ENCODE measurements around the gene JAKMIP2.

The JAKMIP2 gene

DNA sequence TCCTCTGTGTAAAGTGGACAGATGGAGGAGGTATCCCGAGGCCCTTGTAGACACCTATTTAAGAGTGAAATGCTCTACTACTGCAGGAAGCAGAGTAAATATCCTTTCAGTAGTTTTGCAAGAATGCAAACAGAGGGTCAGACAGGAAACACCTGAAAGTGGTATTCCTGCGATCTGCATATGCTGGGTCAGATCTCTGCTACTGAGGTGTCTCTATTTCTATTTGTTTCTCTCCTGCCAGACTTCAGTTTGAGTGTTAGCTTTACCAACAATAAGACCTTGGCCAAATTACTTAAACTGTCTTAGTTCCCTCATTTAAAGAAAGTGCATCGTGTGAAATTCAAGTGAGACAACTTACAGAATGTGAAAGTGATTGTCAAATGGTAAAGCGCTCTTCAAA, 47.6 kb downstream of the JAKMIP2 start:
- H3K9me2 ChIP-seq (replicated peaks; ENCODE audit: control insufficient read depth, low read length): no peaks in the 10 kb centered on the region
- H3K4me1 ChIP-seq (ENCODE audit: control insufficient read depth, low read length): peaks cover 15% of the 10 kb centered on the region
- no peaks in the 10 kb centered on the region for H3F3A ChIP-seq (ENCODE audit: control insufficient read depth, insufficient read depth)
- peaks cover 2% of the 10 kb centered on the region; the same call in 1 of the 2 replicates for H3K36me3 ChIP-seq (ENCODE audit: control insufficient read depth, low read length)
- no peaks in the 10 kb centered on the region for H3K27me3 ChIP-seq (ENCODE audit: control insufficient read depth, low read length)
- H3K4me2 ChIP-seq (ENCODE audit: low read length): peak overlapping the region; percentile 34
- H3K4me3 ChIP-seq (ENCODE audit: low read length): peak overlapping the region; percentile 0; the same call in 1 of the 2 replicates
- H3K79me2 ChIP-seq (ENCODE audit: control insufficient read depth, low read length): no peaks in the 10 kb centered on the region
- H4K20me1 ChIP-seq (ENCODE audit: control insufficient read depth, insufficient read depth, low read depth, low read length): no peaks in the 10 kb centered on the region
- no peak for TF ChIP-seq EZH2phosphoT487 (IDR thresholded peaks at IDR 0.05; ENCODE audit: borderline replicate concordance, low read length)
- TF ChIP-seq, protein P1, sequence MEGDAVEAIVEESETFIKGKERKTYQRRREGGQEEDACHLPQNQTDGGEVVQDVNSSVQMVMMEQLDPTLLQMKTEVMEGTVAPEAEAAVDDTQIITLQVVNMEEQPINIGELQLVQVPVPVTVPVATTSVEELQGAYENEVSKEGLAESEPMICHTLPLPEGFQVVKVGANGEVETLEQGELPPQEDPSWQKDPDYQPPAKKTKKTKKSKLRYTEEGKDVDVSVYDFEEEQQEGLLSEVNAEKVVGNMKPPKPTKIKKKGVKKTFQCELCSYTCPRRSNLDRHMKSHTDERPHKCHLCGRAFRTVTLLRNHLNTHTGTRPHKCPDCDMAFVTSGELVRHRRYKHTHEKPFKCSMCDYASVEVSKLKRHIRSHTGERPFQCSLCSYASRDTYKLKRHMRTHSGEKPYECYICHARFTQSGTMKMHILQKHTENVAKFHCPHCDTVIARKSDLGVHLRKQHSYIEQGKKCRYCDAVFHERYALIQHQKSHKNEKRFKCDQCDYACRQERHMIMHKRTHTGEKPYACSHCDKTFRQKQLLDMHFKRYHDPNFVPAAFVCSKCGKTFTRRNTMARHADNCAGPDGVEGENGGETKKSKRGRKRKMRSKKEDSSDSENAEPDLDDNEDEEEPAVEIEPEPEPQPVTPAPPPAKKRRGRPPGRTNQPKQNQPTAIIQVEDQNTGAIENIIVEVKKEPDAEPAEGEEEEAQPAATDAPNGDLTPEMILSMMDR (IDR thresholded peaks at IDR 0.05; ENCODE audit: low read depth, low read length, poor library complexity, severe bottlenecking): no peak
- peaks cover 6% of the 10 kb centered on the region; the same call in 1 of the 2 replicates for H3K9me3 ChIP-seq (ENCODE audit: control insufficient read depth, insufficient read depth, low read length)
- H3K27ac ChIP-seq (ENCODE audit: low read depth, low read length): no peak overlapping the region

DNA sequence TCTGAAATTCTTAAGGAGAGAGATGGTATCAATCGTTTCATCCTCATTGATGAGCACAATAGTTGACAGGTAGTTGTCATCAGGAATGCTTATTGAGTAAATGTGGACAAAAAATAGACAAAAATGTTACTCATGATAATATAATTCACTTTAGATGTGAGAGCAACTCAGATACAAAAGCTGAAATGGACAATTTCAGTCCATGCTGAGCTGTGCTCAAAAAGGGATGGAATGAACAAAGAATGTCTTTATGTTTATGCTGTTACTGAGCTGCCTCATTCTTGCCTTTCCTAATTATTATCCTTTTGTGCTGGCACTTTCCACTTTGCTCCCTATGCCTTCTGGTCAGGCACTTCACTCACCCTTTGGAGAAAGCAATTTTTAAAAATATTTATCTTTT, 49.5 kb downstream of the JAKMIP2 start:
- no peaks in the 10 kb centered on the region for H3K9me2 ChIP-seq (replicated peaks; ENCODE audit: control insufficient read depth, low read length)
- no peak overlapping the region for H3K4me2 ChIP-seq (ENCODE audit: low read length)
- H3K4me1 ChIP-seq (ENCODE audit: control insufficient read depth, low read length): peaks cover 15% of the 10 kb centered on the region
- H3K4me3 ChIP-seq (ENCODE audit: low read length): no peak overlapping the region
- H3K27ac ChIP-seq (ENCODE audit: low read depth, low read length): no peak overlapping the region
- H3F3A ChIP-seq (ENCODE audit: control insufficient read depth, insufficient read depth): no peaks in the 10 kb centered on the region
- TF ChIP-seq, protein P1 (IDR thresholded peaks at IDR 0.05; ENCODE audit: low read depth, low read length, poor library complexity, severe bottlenecking): no peak
- TF ChIP-seq EZH2phosphoT487 (IDR thresholded peaks at IDR 0.05; ENCODE audit: borderline replicate concordance, low read length): no peak
- H4K20me1 ChIP-seq (ENCODE audit: control insufficient read depth, insufficient read depth, low read depth, low read length): no peaks in the 10 kb centered on the region
- peaks cover 6% of the 10 kb centered on the region; the same call in 1 of the 2 replicates for H3K9me3 ChIP-seq (ENCODE audit: control insufficient read depth, insufficient read depth, low read length)
- peaks cover 2% of the 10 kb centered on the region; the same call in 1 of the 2 replicates for H3K36me3 ChIP-seq (ENCODE audit: control insufficient read depth, low read length)
- H3K79me2 ChIP-seq (ENCODE audit: control insufficient read depth, low read length): no peaks in the 10 kb centered on the region
- no peaks in the 10 kb centered on the region for H3K27me3 ChIP-seq (ENCODE audit: control insufficient read depth, low read length)

DNA sequence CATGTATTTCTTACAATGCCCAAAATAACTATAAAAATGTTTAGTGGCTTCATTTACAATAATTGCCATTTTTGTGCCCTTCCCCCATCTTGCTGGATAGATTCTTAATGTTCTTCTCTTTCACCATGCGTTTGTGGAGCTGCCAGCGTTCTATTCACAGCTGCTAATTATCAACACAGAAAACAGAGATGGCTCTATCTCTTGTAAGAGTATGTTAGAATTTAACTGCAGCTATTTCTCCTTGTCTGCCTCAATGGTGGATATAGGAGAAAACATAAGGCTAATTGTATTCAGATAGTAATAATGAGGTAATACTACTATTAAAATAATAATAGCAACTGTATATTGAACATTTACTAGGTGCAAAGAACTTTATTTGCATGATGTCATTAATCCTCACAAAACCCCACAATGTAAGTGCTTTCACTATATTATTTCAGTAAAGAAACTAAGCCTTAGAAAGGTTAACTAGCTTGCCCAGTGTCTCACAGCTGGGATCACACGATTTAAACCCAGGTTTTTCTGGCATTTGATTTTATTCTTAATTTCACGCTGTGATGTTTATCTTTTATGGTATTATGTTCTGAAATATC, 50.1 kb downstream of the JAKMIP2 start:
- H3K36me3 ChIP-seq (ENCODE audit: control insufficient read depth, low read length): peaks cover 2% of the 10 kb centered on the region; the same call in 1 of the 2 replicates
- H3K27me3 ChIP-seq (ENCODE audit: control insufficient read depth, low read length): no peaks in the 10 kb centered on the region
- no peaks in the 10 kb centered on the region for H4K20me1 ChIP-seq (ENCODE audit: control insufficient read depth, insufficient read depth, low read depth, low read length)
- no peaks in the 10 kb centered on the region for H3K79me2 ChIP-seq (ENCODE audit: control insufficient read depth, low read length)
- TF ChIP-seq, protein P1 (IDR thresholded peaks at IDR 0.05; ENCODE audit: low read depth, low read length, poor library complexity, severe bottlenecking): no peak
- no peak for TF ChIP-seq EZH2phosphoT487 (IDR thresholded peaks at IDR 0.05; ENCODE audit: borderline replicate concordance, low read length)
- H3K9me3 ChIP-seq (ENCODE audit: control insufficient read depth, insufficient read depth, low read length): peaks cover 6% of the 10 kb centered on the region; the same call in 1 of the 2 replicates
- H3K27ac ChIP-seq (ENCODE audit: low read depth, low read length): no peak overlapping the region
- H3F3A ChIP-seq (ENCODE audit: control insufficient read depth, insufficient read depth): no peaks in the 10 kb centered on the region
- H3K4me3 ChIP-seq (ENCODE audit: low read length): no peak overlapping the region
- no peaks in the 10 kb centered on the region for H3K9me2 ChIP-seq (replicated peaks; ENCODE audit: control insufficient read depth, low read length)
- peaks cover 15% of the 10 kb centered on the region for H3K4me1 ChIP-seq (ENCODE audit: control insufficient read depth, low read length)
- no peak overlapping the region for H3K4me2 ChIP-seq (ENCODE audit: low read length)

All from DOHH2 (cell line).